Loucy (cell line): ENCODE measurements around the gene PRKCQ.

Experiments used
- EZH2phosphoT487 ChIP-seq: fragments of 200-600 bp; IDR thresholded peaks from 2 replicates; pipeline ENCODE4 v1.6.1; 2018; ENCODE audit warnings: antibody characterized with exemption, mild to moderate bottlenecking, moderate library complexity, borderline replicate concordance
- TF ChIP-seq, protein P1 (sequence below): fragments of 200-600 bp; sonication (generic); conservative IDR thresholded peaks from 2 replicates; pipeline ENCODE4 v1.5.1; 2014; ENCODE audit warnings: mild to moderate bottlenecking, antibody characterized with exemption, low read length

DNA sequence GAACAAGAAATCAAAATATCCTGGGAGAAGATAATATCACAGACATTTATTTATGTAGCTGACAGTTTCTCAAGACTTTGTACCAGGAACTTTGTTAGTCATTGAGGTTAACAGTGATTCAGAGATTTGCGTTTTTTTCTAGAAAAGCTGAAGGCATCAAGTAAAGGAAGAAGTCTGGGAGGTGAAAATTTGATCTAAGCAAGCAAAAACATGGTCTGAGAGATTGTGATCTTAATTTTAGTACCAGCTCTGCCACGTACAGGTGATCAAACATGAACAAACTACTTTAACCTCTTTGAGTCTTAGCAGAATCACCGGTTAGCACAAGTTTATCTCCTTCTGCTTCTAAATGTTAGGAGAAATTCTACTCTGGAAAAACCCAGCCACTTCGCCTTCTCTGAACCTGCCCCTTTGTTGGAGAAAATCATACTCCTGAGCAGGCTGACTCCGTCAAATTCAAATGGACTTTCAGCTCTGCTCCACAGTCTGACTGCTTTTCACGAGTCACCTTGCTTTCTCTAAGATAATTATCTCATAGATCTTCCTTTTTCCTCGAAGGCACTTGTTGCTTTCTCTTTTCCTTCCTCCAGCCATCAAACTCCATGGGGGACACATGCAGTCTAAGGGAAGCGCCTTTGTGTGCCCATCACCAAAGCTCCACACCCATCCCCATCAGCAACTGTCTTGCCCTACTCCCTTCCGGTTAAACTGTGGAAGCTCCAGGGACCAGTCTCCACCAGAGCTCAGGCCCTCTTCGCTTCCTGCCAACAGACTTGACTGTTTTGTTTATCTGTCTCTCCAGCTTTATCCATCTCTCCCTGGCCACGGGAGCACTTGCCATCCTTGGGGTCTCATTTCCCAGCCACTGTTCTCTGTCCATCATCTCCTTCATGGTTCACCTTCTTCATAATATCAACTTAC, 86.3 kb downstream of the PRKCQ start:
- TF ChIP-seq, protein P1, sequence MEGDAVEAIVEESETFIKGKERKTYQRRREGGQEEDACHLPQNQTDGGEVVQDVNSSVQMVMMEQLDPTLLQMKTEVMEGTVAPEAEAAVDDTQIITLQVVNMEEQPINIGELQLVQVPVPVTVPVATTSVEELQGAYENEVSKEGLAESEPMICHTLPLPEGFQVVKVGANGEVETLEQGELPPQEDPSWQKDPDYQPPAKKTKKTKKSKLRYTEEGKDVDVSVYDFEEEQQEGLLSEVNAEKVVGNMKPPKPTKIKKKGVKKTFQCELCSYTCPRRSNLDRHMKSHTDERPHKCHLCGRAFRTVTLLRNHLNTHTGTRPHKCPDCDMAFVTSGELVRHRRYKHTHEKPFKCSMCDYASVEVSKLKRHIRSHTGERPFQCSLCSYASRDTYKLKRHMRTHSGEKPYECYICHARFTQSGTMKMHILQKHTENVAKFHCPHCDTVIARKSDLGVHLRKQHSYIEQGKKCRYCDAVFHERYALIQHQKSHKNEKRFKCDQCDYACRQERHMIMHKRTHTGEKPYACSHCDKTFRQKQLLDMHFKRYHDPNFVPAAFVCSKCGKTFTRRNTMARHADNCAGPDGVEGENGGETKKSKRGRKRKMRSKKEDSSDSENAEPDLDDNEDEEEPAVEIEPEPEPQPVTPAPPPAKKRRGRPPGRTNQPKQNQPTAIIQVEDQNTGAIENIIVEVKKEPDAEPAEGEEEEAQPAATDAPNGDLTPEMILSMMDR: no peak
- no peak for TF ChIP-seq EZH2phosphoT487
